ENCODE results near the gene RHEX. TPM values are rescaled to one million over a fixed set of nuclear protein-coding genes. Genes with fewer than 3 reads are reported as not detected.

RHEX gene
- total RNA-seq, 1 donor from 2014 or later, result 17.3 TPM

DNA sequence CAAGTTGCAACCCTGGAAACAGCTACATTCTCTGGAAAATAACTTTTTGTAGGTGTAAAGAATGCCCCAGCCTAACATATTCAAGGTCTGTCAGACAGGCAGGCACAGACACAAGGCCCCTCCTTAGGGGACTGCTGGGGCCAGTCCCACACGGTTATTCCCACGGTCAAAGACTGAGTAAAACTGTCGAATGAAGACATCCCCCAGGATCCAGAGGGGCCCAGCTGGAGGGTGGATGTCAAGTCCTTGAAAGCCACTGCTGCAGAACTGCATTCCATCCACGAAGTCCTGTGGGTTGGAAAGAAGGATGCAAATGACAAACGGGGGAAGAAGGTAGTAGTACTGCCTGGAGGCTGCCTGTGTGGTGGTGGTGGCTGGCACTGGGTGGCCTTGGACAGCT lies 42.9 kb upstream of the RHEX start:
- Histone ChIP-seq H3K27ac (no peak overlapping the region), H3K4me1 (no peaks in the 10 kb centered on the region), H3K4me3 (no peak overlapping the region), H3K27me3 (no peaks in the 10 kb centered on the region), H3K36me3 (no peaks in the 10 kb centered on the region), H3K9me3 (no peaks in the 10 kb centered on the region)
- DNase-seq (no peak), ATAC-seq (no peak)
- TF ChIP-seq, protein P1, sequence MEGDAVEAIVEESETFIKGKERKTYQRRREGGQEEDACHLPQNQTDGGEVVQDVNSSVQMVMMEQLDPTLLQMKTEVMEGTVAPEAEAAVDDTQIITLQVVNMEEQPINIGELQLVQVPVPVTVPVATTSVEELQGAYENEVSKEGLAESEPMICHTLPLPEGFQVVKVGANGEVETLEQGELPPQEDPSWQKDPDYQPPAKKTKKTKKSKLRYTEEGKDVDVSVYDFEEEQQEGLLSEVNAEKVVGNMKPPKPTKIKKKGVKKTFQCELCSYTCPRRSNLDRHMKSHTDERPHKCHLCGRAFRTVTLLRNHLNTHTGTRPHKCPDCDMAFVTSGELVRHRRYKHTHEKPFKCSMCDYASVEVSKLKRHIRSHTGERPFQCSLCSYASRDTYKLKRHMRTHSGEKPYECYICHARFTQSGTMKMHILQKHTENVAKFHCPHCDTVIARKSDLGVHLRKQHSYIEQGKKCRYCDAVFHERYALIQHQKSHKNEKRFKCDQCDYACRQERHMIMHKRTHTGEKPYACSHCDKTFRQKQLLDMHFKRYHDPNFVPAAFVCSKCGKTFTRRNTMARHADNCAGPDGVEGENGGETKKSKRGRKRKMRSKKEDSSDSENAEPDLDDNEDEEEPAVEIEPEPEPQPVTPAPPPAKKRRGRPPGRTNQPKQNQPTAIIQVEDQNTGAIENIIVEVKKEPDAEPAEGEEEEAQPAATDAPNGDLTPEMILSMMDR (IDR thresholded peaks at IDR 0.05), result no peak
- intact Hi-C loops (cut with DNase I), result no loop called here

DNA sequence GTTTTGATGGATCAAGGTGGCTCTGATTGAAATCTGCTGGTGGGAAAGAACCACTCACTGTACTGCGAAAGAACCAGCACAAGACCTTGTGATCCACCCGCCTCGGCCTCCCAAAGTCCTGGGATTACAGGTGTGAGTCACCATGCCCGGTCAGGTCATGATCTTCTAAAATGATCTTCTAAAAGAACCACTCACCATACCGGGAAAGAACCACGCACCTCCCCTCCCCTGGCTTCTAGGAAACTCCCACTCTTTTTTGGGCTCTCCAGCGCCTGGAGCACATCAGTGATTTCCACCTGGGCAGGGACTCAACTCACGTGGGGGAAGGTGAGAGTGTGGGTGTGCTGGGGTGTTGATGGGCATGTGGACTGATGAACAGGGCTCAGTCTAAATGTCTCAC lies 41.9 kb upstream of the RHEX start:
- no peak overlapping the region for H3K27ac ChIP-seq
- TF ChIP-seq, protein P1 (IDR thresholded peaks at IDR 0.05), result no peak
- H3K4me1 ChIP-seq, result no peaks in the 10 kb centered on the region
- ATAC-seq (no peak), DNase-seq (no peak)
- no peaks in the 10 kb centered on the region for H3K27me3 ChIP-seq
- no peaks in the 10 kb centered on the region for H3K36me3 ChIP-seq
- H3K4me3 ChIP-seq, result no peak overlapping the region
- H3K9me3 ChIP-seq, result no peaks in the 10 kb centered on the region
- intact Hi-C loops (cut with DNase I), result no loop called here

DNA sequence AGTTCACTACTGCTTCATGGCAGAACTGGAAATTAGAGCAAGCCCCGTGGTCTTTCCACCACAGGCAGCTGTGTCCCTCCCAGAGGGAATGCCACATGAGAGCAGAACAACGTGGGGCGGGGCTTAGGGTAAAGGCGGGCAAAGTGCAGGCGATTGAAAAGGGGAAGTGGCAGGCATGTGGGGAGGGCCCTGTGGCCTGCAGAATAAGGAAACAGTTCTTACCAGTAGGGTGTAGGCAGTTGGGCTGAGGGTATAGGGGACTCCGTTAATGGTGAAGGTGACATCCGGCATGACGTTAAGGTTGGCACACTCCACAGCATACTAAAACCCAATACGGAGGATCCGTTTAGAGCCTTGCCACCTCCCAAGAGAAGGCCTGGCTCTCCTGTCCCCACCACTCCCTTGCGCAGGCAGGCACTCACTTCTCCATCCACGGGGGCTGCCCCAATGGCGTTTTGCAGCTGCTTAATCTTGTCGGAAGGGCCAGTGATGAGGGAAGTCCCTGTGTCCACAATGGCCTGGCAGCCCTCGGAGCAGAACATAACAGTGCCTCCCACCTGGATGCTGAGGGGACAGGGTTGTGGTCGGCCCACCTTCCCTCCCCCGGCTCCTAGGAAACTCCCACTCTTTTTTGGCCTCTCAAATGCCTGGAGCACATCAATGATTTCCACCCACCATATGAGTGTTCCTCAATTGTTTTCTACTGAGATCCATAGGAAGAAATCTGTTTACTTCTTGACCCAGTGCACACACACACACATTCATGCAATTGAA lies 40.7 kb upstream of the RHEX start:
- ATAC-seq (peak; percentile 97), DNase-seq (peak; percentile 90)
- Histone ChIP-seq H3K27ac (peak overlapping the region; percentile 18), H3K4me3 (no peak overlapping the region), H3K36me3 (no peaks in the 10 kb centered on the region), H3K27me3 (no peaks in the 10 kb centered on the region), H3K4me1 (no peaks in the 10 kb centered on the region), H3K9me3 (no peaks in the 10 kb centered on the region)
- intact Hi-C loops (cut with DNase I), result no loop called here
- TF ChIP-seq, protein P1 (IDR thresholded peaks at IDR 0.05), result no peak

GRCh38 chr1:206013026-206013795 lies 39.8 kb upstream of the RHEX start:
- no peak overlapping the region for H3K4me3 ChIP-seq
- intact Hi-C loops (cut with DNase I), result no loop called here
- no peaks in the 10 kb centered on the region for H3K9me3 ChIP-seq
- H3K27me3 ChIP-seq, result no peaks in the 10 kb centered on the region
- no peaks in the 10 kb centered on the region for H3K36me3 ChIP-seq
- TF ChIP-seq, protein P1 (IDR thresholded peaks at IDR 0.05), result no peak
- ATAC-seq (no peak), DNase-seq (no peak)
- H3K27ac ChIP-seq, result no peak overlapping the region
- no peaks in the 10 kb centered on the region for H3K4me1 ChIP-seq

GRCh38 chr1:206014601-206015000 lies 38.4 kb upstream of the RHEX start:
- H3K4me3 ChIP-seq, result no peak overlapping the region
- no peak for DNase-seq
- no peaks in the 10 kb centered on the region for H3K9me3 ChIP-seq
- H3K4me1 ChIP-seq, result no peaks in the 10 kb centered on the region
- no peak for ATAC-seq
- intact Hi-C loops (cut with DNase I), result no loop called here
- TF ChIP-seq, protein P1 (IDR thresholded peaks at IDR 0.05), result no peak
- no peaks in the 10 kb centered on the region for H3K36me3 ChIP-seq
- H3K27me3 ChIP-seq, result no peaks in the 10 kb centered on the region
- no peak overlapping the region for H3K27ac ChIP-seq

Data from upper lobe of right lung (tissue), 1 donor.